ENCODE results near the gene SHC3.

The SHC3 gene

DNA sequence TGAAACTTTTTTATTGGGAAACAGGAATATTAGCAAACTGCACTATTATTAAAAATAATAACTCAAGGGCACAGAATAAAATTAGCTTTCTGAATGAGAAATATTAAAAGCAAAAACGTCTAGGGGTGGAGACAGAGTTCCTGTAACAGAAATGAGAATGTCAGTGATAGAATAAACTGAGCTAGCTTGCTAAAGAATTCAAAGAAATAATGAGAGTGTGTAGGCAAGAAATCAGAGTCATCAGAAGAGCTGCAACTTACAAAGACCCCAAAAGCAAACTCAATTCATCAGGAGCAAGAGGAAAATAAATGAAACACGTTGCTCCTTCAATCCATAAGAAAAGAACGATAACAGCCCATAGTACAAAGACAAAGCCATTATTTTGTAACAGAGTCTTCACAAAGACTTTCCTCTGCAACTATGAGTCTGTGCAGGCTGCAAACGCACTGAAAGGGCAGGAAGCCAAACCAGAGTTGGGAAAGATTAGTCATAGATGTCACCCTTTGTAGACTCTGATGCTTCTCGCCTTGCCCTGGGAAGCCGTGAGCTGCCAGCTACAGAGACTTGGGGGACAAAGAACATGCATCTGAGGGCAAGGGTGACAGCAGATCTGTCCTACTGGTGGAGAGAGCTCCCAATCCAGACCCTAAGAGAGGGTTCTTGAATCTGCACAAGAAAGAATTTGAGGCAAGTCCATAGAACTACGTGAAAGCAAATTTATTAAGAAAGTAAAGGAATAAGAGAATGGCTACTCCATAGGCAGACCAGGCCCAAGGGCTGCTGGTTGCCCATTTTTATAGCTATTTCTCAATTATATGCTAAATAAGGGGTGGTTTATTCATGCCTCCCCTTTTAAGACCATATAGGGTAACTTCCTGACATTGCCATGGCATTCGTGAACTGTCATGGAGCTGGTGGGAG, 40.8 kb downstream of the SHC3 start:
- H2AFZ ChIP-seq (ENCODE audit: low read depth, low read length): no peak overlapping the region
- H3K36me3 ChIP-seq (ENCODE audit: insufficient read depth, low read length): no peaks in the 10 kb centered on the region
- H3K4me1 ChIP-seq (ENCODE audit: insufficient read depth, low read length): peaks cover 38% of the 10 kb centered on the region
- no peak overlapping the region for H3K4me3 ChIP-seq (ENCODE audit: low read length)
- peaks cover 14% of the 10 kb centered on the region for H3K9me3 ChIP-seq (ENCODE audit: low read length)
- H3K27me3 ChIP-seq (ENCODE audit: insufficient read depth, low read length): no peaks in the 10 kb centered on the region

DNA sequence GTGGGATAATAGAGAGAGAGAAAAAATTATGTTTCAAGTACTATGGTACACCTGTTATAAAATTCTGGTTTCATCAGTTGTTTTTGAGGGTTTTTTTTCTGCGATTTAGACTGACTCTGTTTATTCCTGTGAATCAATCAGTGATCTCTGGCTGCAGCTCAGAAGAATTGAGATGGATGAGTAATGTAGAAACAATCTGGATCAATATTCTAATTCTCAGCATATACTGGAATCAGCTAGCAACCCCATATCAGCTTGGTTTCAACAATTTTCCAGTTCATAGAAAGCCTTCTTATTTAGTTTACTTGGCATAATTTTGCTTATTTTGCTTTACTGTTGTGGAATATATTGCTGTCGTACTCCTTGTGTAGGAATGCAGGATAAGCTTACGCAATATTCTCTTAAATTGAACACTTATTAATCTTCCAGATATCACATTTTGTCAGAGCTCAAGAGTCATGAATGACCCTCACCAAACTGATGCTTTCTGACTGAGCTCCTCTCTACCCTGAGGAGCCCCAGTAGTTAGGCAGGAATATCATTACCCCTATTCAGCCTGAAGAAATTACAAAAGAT, 42.9 kb downstream of the SHC3 start:
- no peaks in the 10 kb centered on the region for H3K27me3 ChIP-seq (ENCODE audit: insufficient read depth, low read length)
- H3K9me3 ChIP-seq (ENCODE audit: low read length): peaks cover 11% of the 10 kb centered on the region
- H3K4me1 ChIP-seq (ENCODE audit: insufficient read depth, low read length): peaks cover 32% of the 10 kb centered on the region
- H2AFZ ChIP-seq (ENCODE audit: low read depth, low read length): no peak overlapping the region
- no peak overlapping the region for H3K4me3 ChIP-seq (ENCODE audit: low read length)
- H3K36me3 ChIP-seq (ENCODE audit: insufficient read depth, low read length): no peaks in the 10 kb centered on the region

DNA sequence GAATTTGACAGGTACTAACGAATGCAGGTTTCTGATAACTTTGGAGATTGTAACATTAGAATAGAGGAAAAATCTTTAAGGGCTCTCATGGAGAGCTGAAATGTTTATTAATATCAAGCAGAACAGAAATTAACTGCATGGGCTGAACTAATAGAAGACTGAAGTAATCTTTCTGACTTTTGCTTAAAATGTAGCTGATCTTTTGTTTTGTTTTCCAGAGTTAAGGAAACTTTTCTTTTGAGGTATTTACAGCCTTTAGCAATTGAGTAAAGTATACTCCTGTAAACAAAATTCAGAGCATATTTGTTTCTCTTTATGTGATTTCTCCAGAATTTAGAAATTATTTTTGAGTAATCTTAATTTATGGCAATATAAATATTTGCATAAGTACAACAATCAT, 43.9 kb downstream of the SHC3 start:
- Histone ChIP-seq H3K4me3 (ENCODE audit: low read length) (no peak overlapping the region), H3K4me1 (ENCODE audit: insufficient read depth, low read length) (peaks cover 32% of the 10 kb centered on the region), H3K27me3 (ENCODE audit: insufficient read depth, low read length) (no peaks in the 10 kb centered on the region), H3K36me3 (ENCODE audit: insufficient read depth, low read length) (no peaks in the 10 kb centered on the region), H2AFZ (ENCODE audit: low read depth, low read length) (no peak overlapping the region), H3K9me3 (ENCODE audit: low read length) (peaks cover 11% of the 10 kb centered on the region)

DNA sequence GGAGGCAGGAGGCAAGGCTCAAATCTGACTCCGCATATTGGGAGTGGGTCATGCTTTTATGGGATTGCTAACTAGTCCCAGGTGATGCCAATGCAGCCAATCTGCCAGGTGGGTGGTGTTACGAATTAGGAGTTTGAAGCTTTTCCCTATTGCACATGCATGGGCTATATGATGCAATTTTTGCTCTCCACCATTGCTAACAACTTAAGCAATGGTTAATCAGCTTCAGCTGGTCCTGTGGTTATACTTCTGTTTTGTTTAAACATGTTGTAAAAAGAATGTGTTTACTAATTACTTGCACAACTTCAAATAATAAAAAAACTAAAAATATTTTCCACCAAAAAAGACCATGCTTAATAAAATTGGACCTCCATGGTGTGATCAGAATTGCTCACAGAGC, 55.7 kb downstream of the SHC3 start:
- Histone ChIP-seq H3K4me3 (ENCODE audit: low read length) (no peak overlapping the region), H3K27me3 (ENCODE audit: insufficient read depth, low read length) (no peaks in the 10 kb centered on the region), H2AFZ (ENCODE audit: low read depth, low read length) (no peak overlapping the region), H3K9me3 (ENCODE audit: low read length) (peaks cover 6% of the 10 kb centered on the region), H3K4me1 (ENCODE audit: insufficient read depth, low read length) (no peaks in the 10 kb centered on the region), H3K36me3 (ENCODE audit: insufficient read depth, low read length) (no peaks in the 10 kb centered on the region)

DNA sequence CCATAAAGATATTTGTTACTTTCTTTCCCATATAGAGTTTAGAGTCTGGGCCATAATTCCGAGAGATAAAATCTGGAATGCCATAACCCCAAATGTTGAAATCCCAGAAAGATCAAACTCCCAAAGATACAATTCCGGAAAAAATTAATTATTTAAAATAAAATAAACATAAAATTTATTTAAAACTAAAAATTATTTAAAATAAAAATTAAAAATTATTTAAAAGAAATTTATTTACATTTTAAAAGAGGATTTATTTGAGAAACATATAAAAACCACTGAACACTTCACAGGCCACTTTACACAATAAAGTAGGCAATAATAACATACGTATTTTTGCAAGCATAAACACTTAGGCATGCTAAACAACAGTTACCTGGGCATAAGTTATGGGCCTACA, 57.9 kb downstream of the SHC3 start:
- H2AFZ ChIP-seq (ENCODE audit: low read depth, low read length): no peak overlapping the region
- no peaks in the 10 kb centered on the region for H3K36me3 ChIP-seq (ENCODE audit: insufficient read depth, low read length)
- no peaks in the 10 kb centered on the region for H3K4me1 ChIP-seq (ENCODE audit: insufficient read depth, low read length)
- no peaks in the 10 kb centered on the region for H3K27me3 ChIP-seq (ENCODE audit: insufficient read depth, low read length)
- no peak overlapping the region for H3K4me3 ChIP-seq (ENCODE audit: low read length)
- peaks cover 3% of the 10 kb centered on the region for H3K9me3 ChIP-seq (ENCODE audit: low read length)

DNA sequence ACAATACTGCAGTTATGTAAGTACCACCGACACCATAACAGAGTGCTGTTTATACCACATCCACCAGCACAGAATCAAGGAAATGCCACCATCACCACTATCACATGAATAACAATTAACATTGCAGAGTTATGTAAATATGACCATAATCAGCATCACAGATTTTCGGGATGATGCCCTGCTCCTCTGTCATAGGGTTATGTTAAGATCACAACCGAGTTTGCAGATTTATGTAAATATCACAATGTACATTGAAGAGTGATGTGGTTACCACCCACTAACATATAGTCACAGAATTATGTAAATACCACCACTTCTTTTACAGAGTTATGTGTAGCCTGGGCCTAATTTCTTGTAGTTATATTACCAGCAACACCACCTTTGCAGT, 61.8 kb downstream of the SHC3 start:
- Histone ChIP-seq H3K9me3 (ENCODE audit: low read length) (peaks cover 3% of the 10 kb centered on the region), H3K27me3 (ENCODE audit: insufficient read depth, low read length) (no peaks in the 10 kb centered on the region), H3K4me3 (ENCODE audit: low read length) (no peak overlapping the region), H3K36me3 (ENCODE audit: insufficient read depth, low read length) (no peaks in the 10 kb centered on the region), H2AFZ (ENCODE audit: low read depth, low read length) (no peak overlapping the region), H3K4me1 (ENCODE audit: insufficient read depth, low read length) (no peaks in the 10 kb centered on the region)

DNA sequence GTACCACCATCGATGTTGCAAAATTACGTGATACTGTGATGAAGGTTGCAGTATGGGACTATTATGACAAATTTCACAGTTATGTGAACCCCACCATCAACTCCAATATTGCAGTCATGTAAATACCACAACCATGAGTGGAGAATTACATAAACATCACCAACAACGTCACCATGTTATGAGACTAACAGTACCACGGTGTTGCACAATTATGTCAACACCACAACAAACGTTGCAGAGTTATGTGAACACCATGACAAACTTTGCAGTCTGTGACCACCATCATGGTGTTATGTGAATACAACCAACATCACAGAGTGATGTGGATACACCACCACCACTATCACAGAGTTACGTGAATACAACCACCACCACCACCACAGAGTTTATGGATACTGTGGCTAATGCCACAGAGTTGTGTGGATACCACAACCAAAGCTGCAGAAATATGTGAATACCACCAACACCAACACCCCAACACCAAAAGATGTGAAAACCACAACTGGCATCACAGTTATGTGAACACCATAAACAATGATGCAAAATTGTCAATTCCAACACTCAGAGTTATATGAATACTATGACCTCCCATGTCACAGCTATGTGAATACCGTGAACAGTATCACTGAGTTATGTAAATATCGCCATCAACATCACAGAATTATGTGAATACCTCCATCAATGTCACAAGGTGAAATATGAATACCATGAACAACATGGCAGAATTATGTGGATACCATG, 62.4 kb downstream of the SHC3 start:
- peaks cover 3% of the 10 kb centered on the region for H3K9me3 ChIP-seq (ENCODE audit: low read length)
- H3K27me3 ChIP-seq (ENCODE audit: insufficient read depth, low read length): no peaks in the 10 kb centered on the region
- no peak overlapping the region for H2AFZ ChIP-seq (ENCODE audit: low read depth, low read length)
- no peaks in the 10 kb centered on the region for H3K36me3 ChIP-seq (ENCODE audit: insufficient read depth, low read length)
- no peak overlapping the region for H3K4me3 ChIP-seq (ENCODE audit: low read length)
- no peaks in the 10 kb centered on the region for H3K4me1 ChIP-seq (ENCODE audit: insufficient read depth, low read length)

DNA sequence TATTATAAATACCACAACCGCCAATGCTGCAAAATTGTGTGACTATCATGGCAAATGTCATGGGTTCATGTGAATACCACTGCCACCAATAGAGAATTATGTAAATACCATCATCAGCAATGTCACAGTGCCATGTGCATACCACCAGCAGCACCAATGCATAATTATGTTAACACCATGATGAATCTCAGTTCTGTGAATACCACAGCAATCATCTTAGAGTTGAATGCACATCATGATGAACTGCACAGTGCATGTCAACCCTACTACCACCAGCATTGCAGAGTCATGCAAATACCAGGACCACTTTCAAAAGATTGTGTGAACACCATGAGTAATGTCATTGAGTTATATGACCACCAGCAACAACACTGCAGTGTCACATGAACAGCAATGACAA, 63.2 kb downstream of the SHC3 start:
- no peaks in the 10 kb centered on the region for H3K27me3 ChIP-seq (ENCODE audit: insufficient read depth, low read length)
- H3K4me1 ChIP-seq (ENCODE audit: insufficient read depth, low read length): no peaks in the 10 kb centered on the region
- peaks cover 3% of the 10 kb centered on the region for H3K9me3 ChIP-seq (ENCODE audit: low read length)
- no peak overlapping the region for H3K4me3 ChIP-seq (ENCODE audit: low read length)
- H2AFZ ChIP-seq (ENCODE audit: low read depth, low read length): no peak overlapping the region
- H3K36me3 ChIP-seq (ENCODE audit: insufficient read depth, low read length): no peaks in the 10 kb centered on the region

DNA sequence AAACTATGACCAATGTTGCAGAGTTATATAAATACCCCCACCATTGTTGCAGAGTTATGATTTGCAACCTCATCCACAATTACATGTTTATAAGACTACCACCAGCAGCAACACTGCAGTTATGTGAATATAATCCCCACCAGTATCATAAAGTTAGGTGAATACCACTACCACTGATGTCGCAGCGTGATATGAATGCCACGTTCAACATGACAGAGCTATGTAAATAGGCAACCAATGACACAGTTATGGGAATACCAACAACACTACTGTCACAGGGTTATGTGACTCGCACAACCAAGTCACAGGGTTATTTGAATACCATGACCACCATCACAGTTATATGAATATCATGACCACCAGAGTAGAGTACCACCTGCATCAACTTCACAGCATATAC, 63.9 kb downstream of the SHC3 start:
- Histone ChIP-seq H3K4me1 (ENCODE audit: insufficient read depth, low read length) (peaks cover under 1% of the 10 kb centered on the region), H3K4me3 (ENCODE audit: low read length) (no peak overlapping the region), H3K9me3 (ENCODE audit: low read length) (peaks cover 1% of the 10 kb centered on the region), H2AFZ (ENCODE audit: low read depth, low read length) (no peak overlapping the region), H3K36me3 (ENCODE audit: insufficient read depth, low read length) (no peaks in the 10 kb centered on the region), H3K27me3 (ENCODE audit: insufficient read depth, low read length) (no peaks in the 10 kb centered on the region)

DNA sequence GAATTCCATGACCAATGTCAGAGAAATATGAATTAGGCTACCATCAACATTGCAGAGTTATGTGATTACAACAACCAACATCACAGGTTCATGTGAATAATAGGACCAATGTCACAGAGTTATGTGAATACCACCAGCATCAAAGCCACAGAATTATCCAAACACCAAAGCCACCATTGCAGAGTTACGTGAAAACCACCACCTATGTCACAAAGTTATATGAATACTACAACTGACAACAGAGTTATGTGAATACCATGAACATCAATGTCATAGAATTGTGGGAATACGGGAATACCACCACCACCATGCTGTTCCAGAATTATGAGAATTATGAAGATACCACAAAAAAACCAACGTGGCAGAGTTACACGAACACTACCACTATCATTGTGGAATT, 64.8 kb downstream of the SHC3 start:
- Histone ChIP-seq H2AFZ (ENCODE audit: low read depth, low read length) (no peak overlapping the region), H3K4me3 (ENCODE audit: low read length) (no peak overlapping the region), H3K36me3 (ENCODE audit: insufficient read depth, low read length) (peaks cover 4% of the 10 kb centered on the region), H3K9me3 (ENCODE audit: low read length) (no peaks in the 10 kb centered on the region), H3K4me1 (ENCODE audit: insufficient read depth, low read length) (peaks cover 4% of the 10 kb centered on the region), H3K27me3 (ENCODE audit: insufficient read depth, low read length) (no peaks in the 10 kb centered on the region)

DNA sequence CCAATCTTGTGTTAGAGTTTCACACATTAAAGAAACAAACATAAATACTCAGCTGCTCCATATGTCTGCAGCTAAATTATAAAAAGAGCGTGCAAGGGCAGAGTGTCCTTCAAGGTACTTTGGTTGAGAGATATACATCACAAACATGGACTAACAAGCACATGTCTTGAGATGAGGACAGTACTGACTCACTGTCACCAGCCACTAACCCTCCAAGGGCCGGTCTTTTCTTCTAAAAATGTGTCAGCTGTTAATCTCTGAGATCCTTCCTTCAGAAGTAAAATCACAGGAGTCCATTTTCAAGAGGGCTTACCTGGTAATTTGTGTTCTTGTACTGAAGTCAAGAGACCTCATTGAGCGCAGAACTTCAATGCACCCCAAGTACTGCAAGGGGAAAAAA, 66.4 kb downstream of the SHC3 start:
- Histone ChIP-seq H3K4me3 (ENCODE audit: low read length) (no peak overlapping the region), H2AFZ (ENCODE audit: low read depth, low read length) (no peak overlapping the region), H3K4me1 (ENCODE audit: insufficient read depth, low read length) (peaks cover 4% of the 10 kb centered on the region), H3K9me3 (ENCODE audit: low read length) (no peaks in the 10 kb centered on the region), H3K36me3 (ENCODE audit: insufficient read depth, low read length) (peaks cover 5% of the 10 kb centered on the region), H3K27me3 (ENCODE audit: insufficient read depth, low read length) (no peaks in the 10 kb centered on the region)

DNA sequence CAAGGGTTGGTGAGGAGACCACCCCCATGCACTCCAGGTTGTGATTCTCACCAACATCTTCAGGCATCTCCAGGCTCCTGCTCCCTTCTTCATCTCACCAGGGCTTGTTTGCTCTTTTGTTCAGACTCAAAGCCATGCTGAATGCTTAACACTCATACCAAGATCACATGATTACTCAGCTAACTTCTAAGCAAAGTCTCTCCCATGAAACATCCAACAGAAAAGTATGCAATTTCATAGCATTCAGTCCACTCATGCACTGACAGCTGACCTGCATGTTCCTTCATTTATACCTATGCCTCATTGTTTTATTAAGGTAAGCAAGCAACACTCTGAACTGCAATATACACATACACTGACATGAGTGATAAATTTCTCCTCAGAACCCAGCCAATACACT, 69.0 kb downstream of the SHC3 start:
- Histone ChIP-seq H2AFZ (ENCODE audit: low read depth, low read length) (no peak overlapping the region), H3K4me3 (ENCODE audit: low read length) (no peak overlapping the region), H3K9me3 (ENCODE audit: low read length) (no peaks in the 10 kb centered on the region), H3K4me1 (ENCODE audit: insufficient read depth, low read length) (peaks cover 4% of the 10 kb centered on the region), H3K36me3 (ENCODE audit: insufficient read depth, low read length) (peaks cover 5% of the 10 kb centered on the region), H3K27me3 (ENCODE audit: insufficient read depth, low read length) (no peaks in the 10 kb centered on the region)

DNA sequence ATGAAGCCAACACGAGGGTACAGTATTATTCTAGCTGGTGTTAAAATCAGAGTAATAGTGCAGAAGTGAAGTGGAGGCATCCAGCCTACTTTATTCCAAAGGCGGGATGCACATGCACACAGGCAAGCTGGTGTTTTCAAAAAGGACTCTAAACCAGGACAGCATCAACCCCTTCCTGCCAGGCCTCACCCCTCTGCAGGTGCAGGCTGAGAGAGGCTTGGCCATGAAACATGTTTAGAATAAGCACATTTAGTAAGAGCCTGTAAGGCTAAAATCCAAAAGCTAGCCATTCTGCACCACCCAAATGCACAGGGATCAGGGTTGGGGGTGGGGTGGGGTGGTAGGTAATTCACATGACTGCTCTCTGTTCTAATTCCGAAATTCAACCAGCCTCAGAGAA, 71.2 kb downstream of the SHC3 start:
- H3K9me3 ChIP-seq (ENCODE audit: low read length): peaks cover 2% of the 10 kb centered on the region
- peaks cover 5% of the 10 kb centered on the region for H3K36me3 ChIP-seq (ENCODE audit: insufficient read depth, low read length)

More for the DNA sequence above, 71.2 kb downstream of the SHC3 start:
- no peaks in the 10 kb centered on the region for H3K27me3 ChIP-seq (ENCODE audit: insufficient read depth, low read length)
- H2AFZ ChIP-seq (ENCODE audit: low read depth, low read length): no peak overlapping the region
- H3K4me1 ChIP-seq (ENCODE audit: insufficient read depth, low read length): peaks cover 4% of the 10 kb centered on the region
- no peak overlapping the region for H3K4me3 ChIP-seq (ENCODE audit: low read length)

All from neuron (in vitro differentiated cells).